RWPE1 (cell line): Measurements from ENCODE around the gene ADGRG6.

Experiments
- CTCF ChIA-PET: fragments of 350-600 bp; sonication (Branson Sonifier 250); formaldehyde crosslinking; extraction: SDS; loops from one replicate; lab custom pipeline; 2021; lab: Yijun Ruan, JAX
- POLR2A ChIA-PET: fragments of 400-600 bp; formaldehyde crosslinking; extraction: SDS; loops from one replicate; lab custom pipeline; 2020; ENCODE audit warnings: antibody characterized with exemption; ENCODE audit not compliant: low non-redundant PET; lab: Yijun Ruan, JAX
- DNase-seq: peaks from one replicate; pipeline ENCODE4 v3.0.0; 2012; ENCODE audit warnings: low spot score
- H3K27ac ChIP-seq: fragments of 450-650 bp; 2 replicates; pipeline ENCODE4 v1.5.1; 2017
- CTCF ChIP-seq: fragments of 450-650 bp; conservative IDR thresholded peaks from 2 replicates; pipeline ENCODE4 v1.5.1; 2017; ENCODE audit warnings: low read depth, mild to moderate bottlenecking

ADGRG6 gene

GRCh38 chr6:142458836-142459235 lies 157.0 kb downstream of the ADGRG6 start:
- H3K27ac ChIP-seq = no peak overlapping the region
- ChIA-PET CTCF (no interaction called here), POLR2A (no interaction called here)
- TF ChIP-seq CTCF = no peak
- no peak for DNase-seq

GRCh38 chr6:142459271-142459670 lies 157.5 kb downstream of the ADGRG6 start:
- CTCF ChIA-PET = no interaction called here
- TF ChIP-seq CTCF = no peak
- H3K27ac ChIP-seq = no peak overlapping the region
- DNase-seq = no peak
- POLR2A ChIA-PET = no interaction called here

- ChIA-PET CTCF (interaction anchor here (0.7 kb wide), 1 partner anchor 13 kb away, joined by 4 read pairs; no protein-coding TSS in a partner anchor), POLR2A (no interaction called here)
- TF ChIP-seq CTCF = no peak
- no peak for DNase-seq
- no peak overlapping the region for H3K27ac ChIP-seq
Measured at GRCh38 chr6:142462260-142462659, 160.5 kb downstream of the ADGRG6 start.

- no peak for TF ChIP-seq CTCF
- no peak overlapping the region for H3K27ac ChIP-seq
- POLR2A ChIA-PET = no interaction called here
- no peak for DNase-seq
- CTCF ChIA-PET = no interaction called here
Measured at GRCh38 chr6:142463988-142464387, 162.2 kb downstream of the ADGRG6 start.

- POLR2A ChIA-PET = interaction anchor here (0.6 kb wide), 1 partner anchor 856 kb away, joined by 4 read pairs; no protein-coding TSS in a partner anchor
- no peak for TF ChIP-seq CTCF
- no peak overlapping the region for H3K27ac ChIP-seq
- DNase-seq = no peak
- CTCF ChIA-PET = no interaction called here
Measured at GRCh38 chr6:142469220-142469619, 167.4 kb downstream of the ADGRG6 start.

GRCh38 chr6:142470421-142470820 lies 168.6 kb downstream of the ADGRG6 start:
- TF ChIP-seq CTCF = no peak
- no peak overlapping the region for H3K27ac ChIP-seq
- DNase-seq = no peak
- CTCF ChIA-PET = no interaction called here
- POLR2A ChIA-PET = no interaction called here
